MG63 (cell line): Measurements from ENCODE around the gene THSD7B. TPM values are rescaled to one million over a fixed set of nuclear protein-coding genes. Genes with fewer than 3 reads are reported as not detected.

Experiments
- DNase-seq: peaks from one replicate; pipeline ENCODE4 v3.0.0-alpha.2; 2020
- H3K27me3 ChIP-seq: fragments of 250-450 bp; sonication (Bioruptor Pico); 2 replicates; pipeline ENCODE4 v1.5.1; 2020; ENCODE audit warnings: mild to moderate bottlenecking, moderate library complexity
- H3K36me3 ChIP-seq: fragments of 250-450 bp; sonication (Bioruptor Pico); 2 replicates; pipeline ENCODE4 v1.5.1; 2020; ENCODE audit warnings: mild to moderate bottlenecking, moderate library complexity
- H3K4me3 ChIP-seq: fragments of 250-450 bp; sonication (Bioruptor Pico); 2 replicates; pipeline ENCODE4 v1.5.1; 2020; ENCODE audit warnings: mild to moderate bottlenecking, moderate library complexity
- H3K9me3 ChIP-seq: fragments of 250-450 bp; sonication (Bioruptor Pico); 2 replicates; pipeline ENCODE4 v1.5.1; 2020; ENCODE audit warnings: mild to moderate bottlenecking, moderate library complexity
- total RNA-seq: library from RNA; depleted of rRNA; stranded (reverse); fragments of >200 nt; shearing (Covaris generic); gene quantifications from 2 replicates; pipeline ENCODE4 v1.2.3, GENCODE V29; 2014; ENCODE audit warnings: low replicate concordance

THSD7B gene
- total RNA-seq, 1 experiment from 2014 or later, result not detected

- Histone ChIP-seq H3K36me3 (no peaks in the 10 kb centered on the region), H3K9me3 (no peaks in the 10 kb centered on the region), H3K27me3 (no peaks in the 10 kb centered on the region), H3K4me3 (no peak overlapping the region)
- no peak for DNase-seq
These were observed 943.0 kb downstream of the THSD7B start for GRCh38 chr2:137708311-137708710.

DNA sequence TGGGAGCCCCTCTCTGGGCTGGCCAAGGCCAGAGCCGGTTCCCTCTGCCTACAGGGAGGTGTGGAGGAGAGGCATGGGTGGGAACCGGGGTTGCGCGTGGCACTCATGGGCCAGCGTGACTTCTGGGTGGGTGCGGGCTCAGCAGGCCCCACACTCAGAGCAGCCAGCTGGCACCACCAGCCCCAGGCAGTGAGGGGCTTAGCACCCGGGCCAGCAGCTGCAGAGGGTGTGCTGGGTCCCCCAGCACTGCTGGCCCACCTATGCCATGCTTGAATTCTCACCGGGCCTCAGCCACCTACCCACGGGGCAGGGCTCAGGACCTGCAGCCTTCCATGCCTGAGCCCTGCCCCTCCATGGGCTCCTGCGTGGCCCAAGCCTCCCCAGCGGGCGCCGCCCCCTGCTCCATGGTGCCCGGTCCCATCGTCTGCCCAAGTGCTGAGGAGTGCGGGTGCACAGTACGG is 950.4 kb downstream of the THSD7B start:
- no peak for DNase-seq
- Histone ChIP-seq H3K36me3 (no peaks in the 10 kb centered on the region), H3K27me3 (no peaks in the 10 kb centered on the region), H3K9me3 (no peaks in the 10 kb centered on the region), H3K4me3 (no peak overlapping the region)

DNA sequence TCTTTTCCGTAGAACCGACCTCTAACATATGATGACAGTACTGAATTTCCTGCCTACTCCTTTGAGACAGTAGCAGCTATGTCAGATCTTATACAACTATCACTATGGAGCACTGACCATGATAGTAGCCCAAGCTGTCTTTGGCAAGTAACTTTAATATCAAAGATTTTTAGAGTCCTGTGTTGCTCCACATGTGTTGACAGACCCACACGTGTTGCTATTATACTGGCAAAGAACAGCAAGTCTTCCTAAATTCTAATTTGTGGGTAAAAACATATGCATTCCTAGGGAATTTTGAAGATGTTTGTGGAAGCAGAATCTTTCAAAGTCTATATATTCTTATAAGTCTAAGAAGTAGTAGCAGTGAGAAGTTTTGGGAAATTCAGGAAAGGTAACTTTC is 953.4 kb downstream of the THSD7B start:
- no peaks in the 10 kb centered on the region; the same call in 1 of the 2 replicates for H3K9me3 ChIP-seq
- no peak for DNase-seq
- no peaks in the 10 kb centered on the region for H3K36me3 ChIP-seq
- H3K27me3 ChIP-seq, result no peaks in the 10 kb centered on the region
- no peak overlapping the region for H3K4me3 ChIP-seq

- no peak for DNase-seq
- Histone ChIP-seq H3K4me3 (no peak overlapping the region), H3K27me3 (no peaks in the 10 kb centered on the region), H3K9me3 (no peaks in the 10 kb centered on the region; the same call in 1 of the 2 replicates), H3K36me3 (no peaks in the 10 kb centered on the region)
These were observed 956.4 kb downstream of the THSD7B start for GRCh38 chr2:137721733-137722132.

- Histone ChIP-seq H3K4me3 (no peak overlapping the region), H3K36me3 (no peaks in the 10 kb centered on the region), H3K27me3 (no peaks in the 10 kb centered on the region), H3K9me3 (no peaks in the 10 kb centered on the region; the same call in 1 of the 2 replicates)
- DNase-seq, result no peak
These were observed 959.6 kb downstream of the THSD7B start for GRCh38 chr2:137724912-137725311.
